ENCODE measurements around the gene DDI1. TPM values are rescaled to one million over a fixed set of nuclear protein-coding genes. Genes with fewer than 3 reads are reported as not detected.

Gene DDI1
- total and polyA plus RNA-seq, 7 experiments from 2014 or later = not detected

DNA sequence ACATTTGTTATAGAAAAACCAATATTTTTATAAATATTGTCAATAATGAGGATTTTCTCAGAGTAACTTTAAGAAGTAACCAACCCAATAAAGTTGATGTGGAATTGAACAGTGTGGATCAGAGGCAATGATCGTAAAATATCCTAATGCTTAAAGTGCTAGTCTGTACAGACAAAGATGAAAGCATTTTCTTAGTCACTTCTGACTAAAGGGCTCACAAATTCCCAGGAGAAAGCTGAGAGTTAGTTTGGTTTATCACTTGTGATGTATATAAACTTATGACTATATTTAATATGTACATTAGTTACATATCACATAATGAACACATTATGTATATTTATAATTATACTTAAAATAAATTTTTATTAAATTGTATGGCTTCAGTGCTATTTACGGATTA lies 25.4 kb upstream of the DDI1 start:
- ChIA-PET POLR2A (no interaction called here), CTCF (no interaction called here)
- Mint-ChIP-seq H3K9me3 (peaks cover 0 to 2% (median 0%) of the 10 kb centered on the region in 11 donors), H3K4me3 (no peak overlapping the region), H3K27me3 (no peaks in the 10 kb centered on the region), H3K36me3 (no peaks in the 10 kb centered on the region), H3K27ac (no peak overlapping the region), H3K4me1 (no peaks in the 10 kb centered on the region)
- DNase-seq = no peak
- intact Hi-C loops (cut with micrococcal nuclease) = no loop called here
- H3K4me3 ChIP-seq (ENCODE audit: low read length) = no peak overlapping the region
- H3K27me3 ChIP-seq (ENCODE audit: control insufficient read depth in 2 of 2, insufficient read depth in 2 of 2, low read length in 2 of 2) = no peaks in the 10 kb centered on the region
- H3K27ac ChIP-seq (ENCODE audit: low read depth, low read length) = no peak overlapping the region
- no peaks in the 10 kb centered on the region for H3K9me3 ChIP-seq (ENCODE audit: control insufficient read depth in 2 of 3, low read length in 3 of 3)
- H3K36me3 ChIP-seq (ENCODE audit: control insufficient read depth in 2 of 3, insufficient read depth in 3 of 3, low read length in 3 of 3) = no peaks in the 10 kb centered on the region
- no peak for ATAC-seq
- no peaks in the 10 kb centered on the region for H3K4me1 ChIP-seq (ENCODE audit: control insufficient read depth in 2 of 2, insufficient read depth in 2 of 2, low read length in 2 of 2)

DNA sequence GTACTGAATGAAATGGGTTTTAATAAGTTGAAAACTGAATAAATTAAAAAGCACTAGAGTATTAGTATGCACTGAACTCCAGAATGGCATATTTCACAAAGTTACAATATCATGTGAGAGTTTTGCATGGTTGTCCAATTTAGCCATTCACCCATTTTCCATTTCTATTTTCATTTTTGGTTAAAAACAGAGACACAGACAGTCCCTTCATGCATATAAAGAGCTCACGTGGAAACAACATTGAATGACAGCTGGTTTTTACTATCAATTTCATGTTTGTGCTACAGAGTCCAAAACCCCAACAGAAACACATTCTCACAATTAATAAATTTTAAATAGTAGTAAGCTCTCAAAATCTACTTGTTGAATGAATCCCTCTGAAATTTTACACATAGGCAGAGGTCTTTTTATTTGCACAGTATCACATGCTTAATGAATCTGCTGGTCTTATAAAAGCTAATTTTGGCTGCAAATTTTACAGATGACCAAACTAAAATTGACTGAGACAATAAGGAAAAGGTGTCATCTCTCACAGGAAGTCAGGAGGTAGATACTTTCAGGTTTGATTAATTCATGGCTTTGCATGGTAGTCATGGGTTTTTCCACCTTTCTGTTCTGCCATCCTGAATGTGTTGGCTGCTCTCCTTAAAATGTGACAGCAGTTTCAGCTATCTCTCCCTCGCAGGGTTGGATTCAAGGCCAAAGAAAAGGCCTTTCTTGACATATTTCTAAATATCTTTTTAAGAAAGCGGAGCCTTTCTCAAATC lies 20.6 kb upstream of the DDI1 start:
- ATAC-seq (no peak), DNase-seq (no peak)
- Mint-ChIP-seq H3K9me3 (peaks cover 0 to 2% (median 0%) of the 10 kb centered on the region in 11 donors), H3K27me3 (no peaks in the 10 kb centered on the region), H3K4me3 (no peak overlapping the region), H3K36me3 (no peaks in the 10 kb centered on the region), H3K4me1 (no peaks in the 10 kb centered on the region), H3K27ac (no peak overlapping the region)
- POLR2A ChIA-PET = no interaction called here
- Histone ChIP-seq H3K9me3 (ENCODE audit: control insufficient read depth in 2 of 3, low read length in 3 of 3) (no peaks in the 10 kb centered on the region), H3K27me3 (ENCODE audit: control insufficient read depth in 2 of 2, insufficient read depth in 2 of 2, low read length in 2 of 2) (no peaks in the 10 kb centered on the region), H3K4me3 (ENCODE audit: low read length) (no peak overlapping the region), H3K36me3 (ENCODE audit: control insufficient read depth in 2 of 3, insufficient read depth in 3 of 3, low read length in 3 of 3) (no peaks in the 10 kb centered on the region), H3K27ac (ENCODE audit: low read depth, low read length) (no peak overlapping the region), H3K4me1 (ENCODE audit: control insufficient read depth in 2 of 2, insufficient read depth in 2 of 2, low read length in 2 of 2) (no peaks in the 10 kb centered on the region)
- intact Hi-C loops (cut with micrococcal nuclease) = no loop called here
- CTCF ChIA-PET = no interaction called here

DNA sequence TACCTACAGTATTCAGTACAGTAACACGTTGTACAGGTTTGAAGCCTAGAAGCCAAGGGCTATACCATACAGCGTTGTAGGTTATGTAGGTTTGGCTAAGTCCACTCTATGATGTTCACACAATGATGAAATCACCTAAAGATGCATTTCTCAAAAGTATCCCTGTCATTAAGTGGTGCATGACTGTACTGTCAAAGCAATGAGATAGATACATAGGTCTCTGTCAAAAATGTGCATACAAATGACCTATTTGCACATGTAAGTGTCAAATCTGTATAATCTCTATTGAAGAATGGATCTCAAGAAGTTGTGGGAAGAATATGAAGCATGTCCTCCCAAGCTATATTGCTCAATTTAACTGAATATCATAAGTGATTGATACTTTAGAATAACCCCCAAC lies 11.9 kb upstream of the DDI1 start:
- H3K9me3 Mint-ChIP-seq = no peaks in the 10 kb centered on the region
- H3K4me3 Mint-ChIP-seq = no peak overlapping the region
- H3K4me1 ChIP-seq (ENCODE audit: control insufficient read depth in 2 of 2, insufficient read depth in 2 of 2, low read length in 2 of 2) = no peaks in the 10 kb centered on the region
- ChIA-PET CTCF (no interaction called here), POLR2A (no interaction called here)
- H3K27ac Mint-ChIP-seq = no peak overlapping the region
- no peaks in the 10 kb centered on the region for H3K36me3 Mint-ChIP-seq
- no peaks in the 10 kb centered on the region for H3K27me3 Mint-ChIP-seq
- no peak overlapping the region for H3K27ac ChIP-seq (ENCODE audit: low read depth, low read length)
- ATAC-seq (no peak), DNase-seq (no peak)
- H3K4me1 Mint-ChIP-seq = no peaks in the 10 kb centered on the region
- no peaks in the 10 kb centered on the region for H3K36me3 ChIP-seq (ENCODE audit: control insufficient read depth in 2 of 3, insufficient read depth in 3 of 3, low read length in 3 of 3)
- H3K9me3 ChIP-seq (ENCODE audit: control insufficient read depth in 2 of 3, low read length in 3 of 3) = no peaks in the 10 kb centered on the region
- intact Hi-C loops (cut with micrococcal nuclease) = no loop called here
- H3K4me3 ChIP-seq (ENCODE audit: low read length) = no peak overlapping the region
- H3K27me3 ChIP-seq (ENCODE audit: control insufficient read depth in 2 of 2, insufficient read depth in 2 of 2, low read length in 2 of 2) = no peaks in the 10 kb centered on the region

DNA sequence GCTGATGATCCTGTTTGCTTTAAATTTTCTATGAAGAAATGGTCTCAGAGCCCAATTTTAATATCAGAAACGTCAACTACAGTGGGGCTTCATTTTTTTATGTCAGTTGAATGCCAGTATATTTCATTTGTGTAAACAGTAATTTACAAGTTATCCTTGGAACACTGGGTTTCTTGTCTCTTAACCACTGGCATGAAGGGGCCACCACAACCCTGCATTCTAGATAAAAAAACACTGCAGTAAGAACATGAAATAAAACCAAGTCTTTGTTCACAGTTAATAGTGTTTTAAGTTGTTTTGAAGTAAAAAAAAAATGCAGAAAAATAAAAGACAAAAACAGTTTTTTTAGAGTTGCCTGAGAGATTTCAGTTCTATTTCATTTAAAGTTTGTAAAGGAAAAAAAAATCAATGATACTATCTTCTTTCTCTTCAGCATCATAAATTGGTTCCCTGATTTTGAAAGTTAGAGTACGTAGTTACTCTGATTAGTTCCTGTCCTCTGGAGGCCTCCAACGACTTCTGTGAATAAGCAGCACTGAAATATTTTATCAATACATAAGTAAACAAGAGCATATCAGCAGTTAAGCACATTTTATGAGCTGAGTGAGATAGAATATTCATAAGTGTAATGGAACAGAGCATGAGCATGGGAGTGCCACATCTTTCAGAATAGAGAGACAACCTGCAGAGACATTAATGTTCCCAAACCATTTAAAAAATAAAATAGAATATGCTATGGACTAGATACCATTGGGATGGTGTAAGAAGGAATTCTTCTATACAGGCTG lies 7.8 kb upstream of the DDI1 start:
- H3K4me3 ChIP-seq (ENCODE audit: low read length) = no peak overlapping the region
- ChIA-PET POLR2A (no interaction called here), CTCF (no interaction called here)
- Mint-ChIP-seq H3K4me3 (no peak overlapping the region), H3K27me3 (no peaks in the 10 kb centered on the region), H3K4me1 (no peaks in the 10 kb centered on the region), H3K9me3 (peaks cover 0 to 8% (median 0%) of the 10 kb centered on the region in 11 donors), H3K36me3 (no peaks in the 10 kb centered on the region), H3K27ac (no peak overlapping the region)
- H3K27me3 ChIP-seq (ENCODE audit: control insufficient read depth in 2 of 2, insufficient read depth in 2 of 2, low read length in 2 of 2) = no peaks in the 10 kb centered on the region
- no peaks in the 10 kb centered on the region for H3K9me3 ChIP-seq (ENCODE audit: control insufficient read depth in 2 of 3, low read length in 3 of 3)
- DNase-seq (no peak), ATAC-seq (no peak)
- H3K27ac ChIP-seq (ENCODE audit: low read depth, low read length) = no peak overlapping the region
- intact Hi-C loops (cut with micrococcal nuclease) = no loop called here
- no peaks in the 10 kb centered on the region for H3K4me1 ChIP-seq (ENCODE audit: control insufficient read depth in 2 of 2, insufficient read depth in 2 of 2, low read length in 2 of 2)
- no peaks in the 10 kb centered on the region for H3K36me3 ChIP-seq (ENCODE audit: control insufficient read depth in 2 of 3, insufficient read depth in 3 of 3, low read length in 3 of 3)

DNA sequence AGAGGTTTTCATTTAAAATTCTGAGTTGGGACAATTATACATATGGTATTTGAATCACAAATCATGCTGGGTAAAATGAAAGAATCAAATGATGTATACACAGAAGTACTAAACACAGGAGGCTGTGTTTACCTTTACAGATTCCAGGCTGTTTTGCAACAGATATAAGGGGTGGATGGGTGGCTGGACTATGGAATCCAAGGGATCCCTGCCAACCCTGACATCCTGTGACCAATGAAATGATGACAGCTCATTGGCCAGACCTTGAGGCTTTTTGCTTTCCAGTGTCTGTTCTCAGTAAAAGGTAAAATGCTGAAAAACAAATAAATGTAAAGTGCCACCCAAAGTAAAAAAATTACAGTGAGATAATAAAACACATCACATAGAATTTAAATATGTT lies 3.3 kb upstream of the DDI1 start:
- DNase-seq = no peak
- H3K27me3 ChIP-seq (ENCODE audit: control insufficient read depth in 2 of 2, insufficient read depth in 2 of 2, low read length in 2 of 2) = no peaks in the 10 kb centered on the region
- CTCF ChIA-PET = interaction anchor here (0.6 kb wide), 1 partner anchor 63 kb away, joined by 3 read pairs; no protein-coding TSS in a partner anchor
- H3K36me3 Mint-ChIP-seq = no peaks in the 10 kb centered on the region
- H3K4me3 Mint-ChIP-seq = no peak overlapping the region
- H3K4me1 ChIP-seq (ENCODE audit: control insufficient read depth in 2 of 2, insufficient read depth in 2 of 2, low read length in 2 of 2) = no peaks in the 10 kb centered on the region
- H3K27me3 Mint-ChIP-seq = no peaks in the 10 kb centered on the region
- H3K36me3 ChIP-seq (ENCODE audit: control insufficient read depth in 2 of 3, insufficient read depth in 3 of 3, low read length in 3 of 3) = no peaks in the 10 kb centered on the region
- H3K4me3 ChIP-seq (ENCODE audit: low read length) = no peak overlapping the region
- intact Hi-C loops (cut with micrococcal nuclease) = no loop called here
- no peak overlapping the region for H3K27ac Mint-ChIP-seq
- POLR2A ChIA-PET = no interaction called here
- H3K4me1 Mint-ChIP-seq = no peaks in the 10 kb centered on the region
- no peak for ATAC-seq
- no peak overlapping the region for H3K27ac ChIP-seq (ENCODE audit: low read depth, low read length)
- H3K9me3 Mint-ChIP-seq = peaks cover 0 to 8% (median 0%) of the 10 kb centered on the region in 11 donors
- no peaks in the 10 kb centered on the region for H3K9me3 ChIP-seq (ENCODE audit: control insufficient read depth in 2 of 3, low read length in 3 of 3)

DNA sequence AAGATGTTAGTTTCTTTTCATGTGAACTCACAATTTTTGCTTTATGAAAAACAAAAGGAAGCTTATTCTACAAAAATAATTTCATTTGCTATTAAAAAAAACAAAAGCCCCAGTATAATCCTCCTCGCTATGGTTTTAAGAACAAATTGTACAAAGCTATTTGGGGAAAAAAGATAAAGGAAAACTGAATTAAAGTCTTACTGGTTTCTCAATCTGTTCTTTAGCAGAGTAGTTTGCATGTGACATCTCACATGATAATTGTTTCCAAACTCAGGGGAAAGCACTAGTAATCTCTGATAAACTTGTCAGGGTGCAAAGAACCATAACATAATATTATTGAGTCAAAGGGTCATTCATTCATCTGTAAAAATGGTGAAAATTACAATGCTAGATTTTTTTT lies 2.9 kb upstream of the DDI1 start:
- POLR2A ChIA-PET = no interaction called here
- intact Hi-C loops (cut with micrococcal nuclease) = no loop called here
- DNase-seq (no peak), ATAC-seq (no peak)
- no peaks in the 10 kb centered on the region for H3K9me3 ChIP-seq (ENCODE audit: control insufficient read depth in 2 of 3, low read length in 3 of 3)
- H3K4me1 Mint-ChIP-seq = no peaks in the 10 kb centered on the region
- no peaks in the 10 kb centered on the region for H3K27me3 ChIP-seq (ENCODE audit: control insufficient read depth in 2 of 2, insufficient read depth in 2 of 2, low read length in 2 of 2)
- H3K27ac ChIP-seq (ENCODE audit: low read depth, low read length) = no peak overlapping the region
- no peak overlapping the region for H3K4me3 Mint-ChIP-seq
- H3K36me3 Mint-ChIP-seq = no peaks in the 10 kb centered on the region
- H3K4me3 ChIP-seq (ENCODE audit: low read length) = no peak overlapping the region
- peaks cover 0 to 8% (median 0%) of the 10 kb centered on the region in 11 donors for H3K9me3 Mint-ChIP-seq
- H3K27me3 Mint-ChIP-seq = no peaks in the 10 kb centered on the region
- H3K4me1 ChIP-seq (ENCODE audit: control insufficient read depth in 2 of 2, insufficient read depth in 2 of 2, low read length in 2 of 2) = no peaks in the 10 kb centered on the region
- H3K27ac Mint-ChIP-seq = no peak overlapping the region
- H3K36me3 ChIP-seq (ENCODE audit: control insufficient read depth in 2 of 3, insufficient read depth in 3 of 3, low read length in 3 of 3) = no peaks in the 10 kb centered on the region
- CTCF ChIA-PET = interaction anchor here (0.6 kb wide), 1 partner anchor 63 kb away, joined by 3 read pairs; no protein-coding TSS in a partner anchor

DNA sequence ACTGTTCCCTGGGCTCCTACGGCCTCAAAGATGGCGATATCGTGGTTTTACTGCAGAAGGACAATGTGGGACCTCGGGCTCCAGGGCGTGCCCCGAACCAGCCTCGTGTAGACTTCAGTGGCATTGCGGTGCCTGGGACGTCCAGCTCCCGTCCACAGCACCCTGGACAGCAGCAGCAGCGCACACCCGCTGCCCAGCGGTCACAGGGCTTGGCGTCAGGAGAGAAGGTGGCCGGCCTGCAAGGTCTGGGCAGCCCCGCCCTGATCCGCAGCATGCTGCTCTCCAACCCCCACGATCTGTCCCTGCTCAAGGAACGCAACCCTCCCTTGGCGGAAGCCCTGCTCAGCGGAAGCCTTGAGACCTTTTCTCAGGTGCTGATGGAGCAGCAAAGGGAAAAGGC lies 555 bp downstream of the DDI1 start:
- Histone ChIP-seq H3K4me1 (ENCODE audit: control insufficient read depth in 2 of 2, insufficient read depth in 2 of 2, low read length in 2 of 2) (no peaks in the 10 kb centered on the region), H3K36me3 (ENCODE audit: control insufficient read depth in 2 of 3, insufficient read depth in 3 of 3, low read length in 3 of 3) (no peaks in the 10 kb centered on the region), H3K27ac (ENCODE audit: low read depth, low read length) (no peak overlapping the region), H3K4me3 (ENCODE audit: low read length) (no peak overlapping the region), H3K27me3 (ENCODE audit: control insufficient read depth in 2 of 2, insufficient read depth in 2 of 2, low read length in 2 of 2) (no peaks in the 10 kb centered on the region), H3K9me3 (ENCODE audit: control insufficient read depth in 2 of 3, low read length in 3 of 3) (no peaks in the 10 kb centered on the region)
- Mint-ChIP-seq H3K4me1 (no peaks in the 10 kb centered on the region), H3K9me3 (peaks cover 0 to 6% (median 0%) of the 10 kb centered on the region in 11 donors), H3K36me3 (no peaks in the 10 kb centered on the region), H3K4me3 (no peak overlapping the region), H3K27me3 (no peaks in the 10 kb centered on the region), H3K27ac (no peak overlapping the region)
- DNase-seq = no peak
- intact Hi-C loops (cut with micrococcal nuclease) = no loop called here
- POLR2A ChIA-PET = no interaction called here
- ATAC-seq = no peak
- CTCF ChIA-PET = no interaction called here
